HG02938 (cell line): ENCODE measurements around the gene ACACA.

Source experiments
- ATAC-seq: cut with Tn5 transposase; IDR thresholded peaks from one replicate; pipeline ENCODE4 v1.9.1; 2021; ENCODE audit warnings: mild to moderate bottlenecking, moderate library complexity; ENCODE audit not compliant: unreplicated experiment

ACACA gene

DNA sequence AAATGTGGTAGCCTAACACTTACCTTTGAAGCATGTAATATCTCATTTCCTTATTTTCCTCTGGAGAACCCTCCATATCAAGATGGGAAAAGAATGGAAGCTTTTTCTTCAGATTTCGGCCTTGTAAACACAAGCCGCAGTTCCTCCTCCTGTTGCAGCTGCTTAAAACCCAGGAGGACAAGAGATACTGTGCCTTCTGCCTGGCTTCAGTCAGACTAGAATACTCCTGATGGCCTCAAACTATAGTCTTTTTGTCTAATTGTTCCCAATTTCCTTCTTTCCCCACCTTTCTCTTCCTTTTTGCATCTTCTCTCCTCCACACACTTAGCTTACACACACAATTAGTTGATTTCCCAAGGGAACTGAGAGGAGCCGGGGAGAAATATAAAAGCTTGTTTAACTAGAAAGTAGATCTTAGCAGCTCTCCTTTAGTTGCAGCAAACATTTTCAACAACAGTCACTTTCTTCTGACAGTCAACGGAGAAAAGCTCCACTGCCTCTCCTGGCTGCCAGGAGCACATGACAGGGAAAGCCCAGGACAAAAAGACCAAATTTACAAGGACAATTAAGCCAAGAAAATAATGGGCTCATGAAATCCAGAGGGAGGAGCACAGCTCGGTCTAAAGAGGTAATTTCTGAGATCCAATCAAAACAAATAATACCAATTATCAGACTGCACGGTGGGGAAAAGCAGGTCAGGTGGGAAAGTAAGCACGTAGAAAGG, 107.2 kb downstream of the ACACA start:
- no peak for ATAC-seq

DNA sequence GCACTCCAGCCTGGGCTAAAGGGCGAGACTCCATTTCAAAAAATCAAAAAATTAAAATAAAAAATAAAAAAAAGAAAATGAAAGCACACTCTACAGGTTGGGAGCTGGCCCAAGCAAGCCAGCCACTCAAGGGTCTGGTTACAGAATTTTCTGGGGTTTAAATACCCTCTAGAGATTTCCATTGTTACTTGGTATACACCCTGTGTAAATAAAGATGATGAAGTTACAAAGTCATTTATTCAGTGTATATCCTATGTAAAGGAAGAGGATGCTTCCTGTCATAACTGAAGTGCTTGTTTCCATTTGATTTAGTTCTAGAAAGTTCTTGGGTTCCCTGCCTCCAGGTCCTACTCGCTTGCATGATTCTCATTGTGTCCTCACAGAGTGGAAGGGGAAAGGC, 110.7 kb downstream of the ACACA start:
- ATAC-seq: no peak

DNA sequence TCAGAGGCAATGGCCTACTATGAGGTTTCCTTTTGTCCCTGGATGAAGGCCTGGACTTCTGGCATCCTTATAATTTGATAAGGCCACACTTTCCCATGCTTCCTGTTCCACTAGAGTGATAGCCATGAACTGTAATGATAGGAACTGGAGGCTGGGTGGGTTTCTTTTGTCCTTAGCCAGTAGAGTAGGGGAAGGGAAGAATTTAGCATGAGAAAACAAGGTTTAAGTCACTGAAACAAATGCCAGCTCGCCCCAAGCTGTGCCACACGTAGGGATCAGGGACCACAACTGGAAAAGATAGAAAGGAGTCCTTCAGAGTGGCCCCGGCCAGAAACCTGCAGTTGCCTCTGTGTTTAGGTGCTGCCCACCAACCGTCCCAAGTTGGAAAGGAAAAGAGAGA, 111.7 kb downstream of the ACACA start:
- ATAC-seq: no peak

DNA sequence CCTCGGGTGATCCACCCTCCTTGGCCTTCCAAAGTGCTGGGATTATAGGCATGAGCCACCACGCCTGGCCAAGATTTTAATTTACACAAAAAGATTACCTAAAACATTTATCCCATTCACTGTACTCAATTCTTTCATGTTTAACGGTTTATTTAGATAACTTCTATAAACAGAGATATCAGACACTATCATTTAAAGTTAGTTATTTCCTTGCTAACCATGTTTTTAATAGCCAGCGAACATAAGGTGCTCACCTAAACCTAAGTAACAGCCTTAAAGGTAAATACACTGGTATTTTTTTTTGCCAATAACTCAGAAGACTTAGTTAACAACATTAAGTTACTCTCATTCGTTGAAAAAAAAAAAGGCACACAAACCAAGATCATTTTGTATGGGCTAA, 112.9 kb downstream of the ACACA start:
- ATAC-seq: no peak

DNA sequence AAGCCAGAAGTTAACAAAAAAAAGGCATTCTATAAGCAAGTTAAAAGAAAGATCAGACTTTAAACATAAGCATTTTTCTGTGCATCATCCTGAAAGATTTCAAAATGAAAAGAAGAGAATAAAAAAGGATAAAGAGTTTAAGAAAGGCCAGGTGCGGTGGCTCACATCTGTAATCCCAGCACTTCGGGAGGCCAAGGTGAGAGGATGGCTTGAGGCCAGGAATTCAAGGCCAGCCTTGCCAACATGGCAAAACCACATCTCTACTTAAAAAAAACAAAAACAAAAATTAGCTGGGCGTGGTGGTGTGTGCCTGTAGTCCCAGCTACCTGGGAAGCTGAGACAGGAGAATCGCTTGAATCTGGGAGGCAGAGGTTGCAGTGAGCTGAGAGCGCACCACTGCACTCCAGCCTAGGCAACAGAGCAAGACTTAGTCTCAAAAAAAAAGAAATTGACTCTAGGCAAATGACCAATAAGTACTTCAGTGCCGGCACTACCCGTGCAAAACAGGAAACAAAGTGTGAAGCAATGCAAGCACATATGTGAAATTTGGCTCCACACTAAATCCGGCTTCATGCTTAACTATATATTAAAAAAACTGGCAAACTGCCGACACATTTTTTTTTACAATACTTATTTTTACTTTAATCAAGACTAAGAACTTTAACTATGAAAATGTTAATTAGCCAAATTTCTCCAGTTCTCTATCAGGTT, 114.1 kb downstream of the ACACA start:
- no peak for ATAC-seq

DNA sequence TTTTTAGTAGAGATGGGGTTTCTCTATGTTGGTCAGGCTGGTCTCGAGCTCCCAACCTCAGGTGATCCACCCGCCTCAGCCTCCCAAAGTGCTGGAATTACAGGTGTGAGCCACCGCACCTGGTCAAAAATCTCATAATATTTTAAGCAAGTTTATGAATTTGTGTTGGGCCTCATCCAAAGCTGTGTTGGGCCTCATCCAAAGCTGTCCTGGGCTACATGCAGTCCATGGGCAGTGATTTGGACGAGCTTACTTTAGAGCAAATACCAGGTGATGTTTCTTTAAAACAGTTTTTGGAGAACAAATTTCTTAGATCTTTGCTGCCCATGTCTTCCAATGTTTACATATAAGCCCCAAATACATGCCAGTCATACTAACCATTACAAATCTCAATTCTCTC, 115.3 kb downstream of the ACACA start:
- no peak for ATAC-seq

DNA sequence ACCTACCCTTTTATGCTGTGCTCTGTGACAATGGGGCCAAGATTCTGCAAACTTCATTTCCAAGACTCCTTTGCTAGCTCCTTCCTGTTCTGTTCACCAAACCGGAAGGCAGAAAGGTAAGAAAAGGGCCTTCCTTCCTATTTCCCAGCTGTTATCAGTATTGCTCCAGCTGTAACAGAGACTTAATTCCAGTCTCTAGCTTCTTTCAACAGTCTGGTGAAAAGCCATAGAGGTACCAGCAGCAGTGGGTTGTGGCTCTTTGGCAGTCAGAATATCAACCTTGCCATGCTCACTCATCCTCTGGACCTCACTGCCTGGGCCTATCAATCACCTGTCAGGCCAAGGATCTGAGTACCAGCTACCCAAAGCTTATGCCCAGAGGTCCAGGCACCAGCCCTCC, 120.2 kb downstream of the ACACA start:
- no peak for ATAC-seq

DNA sequence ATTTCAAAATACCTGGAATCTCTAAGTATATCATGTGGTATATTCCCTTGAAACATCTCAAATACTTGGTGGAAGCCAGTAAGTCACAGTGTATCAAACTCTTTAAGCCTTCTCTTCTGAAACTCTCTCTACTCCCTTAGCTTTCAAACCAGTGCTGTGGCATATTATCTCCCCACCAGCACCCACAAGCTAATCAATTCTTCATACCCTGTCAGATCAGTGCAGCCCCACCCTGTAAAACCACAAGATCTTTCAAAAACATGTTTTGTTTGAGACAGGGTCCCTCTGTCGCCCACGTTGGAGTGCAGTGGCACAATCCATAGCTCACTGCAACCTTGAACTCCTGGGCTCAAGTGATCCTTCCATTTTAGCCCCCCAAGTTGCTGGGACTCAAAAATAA, 122.4 kb downstream of the ACACA start:
- no peak for ATAC-seq

DNA sequence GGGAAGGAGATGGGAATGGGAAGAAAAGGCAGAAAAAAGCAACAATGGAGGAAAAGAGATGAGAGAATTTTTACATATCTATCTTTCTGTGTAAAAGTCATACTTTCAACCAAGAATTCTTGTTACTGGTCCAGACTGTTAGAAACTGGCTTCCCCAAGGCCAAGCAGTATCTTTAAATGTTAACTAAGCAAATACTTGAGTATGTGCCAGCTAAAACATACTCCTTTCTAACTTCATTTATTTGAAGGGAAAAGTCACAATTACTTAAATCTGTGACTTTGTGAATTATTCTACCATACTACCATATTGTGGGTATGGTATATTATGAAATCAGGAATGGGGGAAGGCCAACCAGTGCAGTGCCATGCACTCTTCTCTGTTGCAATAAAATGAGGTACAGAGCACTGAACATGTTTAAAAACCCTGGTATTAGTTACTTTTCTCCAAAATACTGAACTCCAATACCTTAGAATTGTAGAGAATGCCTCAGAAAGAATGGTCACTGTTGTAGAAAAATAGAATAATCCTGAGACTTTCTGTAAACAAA, 123.1 kb downstream of the ACACA start:
- ATAC-seq: no peak

DNA sequence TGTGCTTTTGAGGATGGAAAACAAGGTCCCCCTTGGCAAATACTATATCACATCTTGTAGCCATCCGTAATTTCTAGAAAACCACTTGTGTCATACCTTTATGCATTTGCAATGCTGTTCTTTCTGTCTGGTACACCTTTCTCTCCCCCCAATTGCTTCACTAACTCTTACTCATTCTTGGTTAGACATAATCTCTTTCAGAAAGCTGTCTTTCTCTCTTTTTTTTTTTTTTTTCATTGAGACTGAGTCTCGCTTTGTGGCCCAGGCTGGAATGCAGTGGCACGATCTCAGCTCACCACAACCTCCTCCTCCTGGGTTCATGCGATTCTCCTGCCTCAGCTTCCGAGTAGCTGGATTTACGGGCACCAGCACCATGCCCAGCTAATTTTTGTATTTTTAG, 125.8 kb downstream of the ACACA start:
- ATAC-seq: no peak

DNA sequence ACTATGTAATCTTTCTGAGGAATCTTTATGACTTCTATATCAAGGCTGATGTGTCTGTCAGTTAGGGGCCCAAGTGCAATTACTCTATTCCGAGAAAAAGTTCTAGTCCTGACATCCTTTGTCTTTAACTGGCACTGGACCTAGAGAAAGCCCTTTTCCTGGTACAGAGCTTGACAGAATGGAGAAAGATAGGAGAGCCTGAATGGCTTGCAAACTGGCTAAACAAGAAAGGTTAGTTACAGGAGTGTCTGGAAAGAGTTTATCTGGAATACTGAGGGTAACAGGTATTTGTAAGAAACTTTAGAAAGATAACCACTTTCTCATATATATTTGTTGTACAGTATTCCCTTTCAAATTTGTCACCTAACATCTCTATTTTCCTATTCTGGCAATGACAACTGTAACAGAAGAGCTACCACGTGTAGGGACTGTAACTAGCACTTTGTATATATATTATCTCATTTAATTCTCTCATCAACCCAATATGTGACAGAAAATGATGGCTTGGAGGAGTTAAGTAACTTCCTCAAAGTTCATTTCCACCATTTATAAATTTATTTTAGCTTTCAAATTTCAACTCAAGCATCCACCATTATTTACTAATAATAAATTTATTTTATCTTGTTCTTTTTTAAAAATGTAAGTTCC, 128.3 kb downstream of the ACACA start:
- no peak for ATAC-seq

DNA sequence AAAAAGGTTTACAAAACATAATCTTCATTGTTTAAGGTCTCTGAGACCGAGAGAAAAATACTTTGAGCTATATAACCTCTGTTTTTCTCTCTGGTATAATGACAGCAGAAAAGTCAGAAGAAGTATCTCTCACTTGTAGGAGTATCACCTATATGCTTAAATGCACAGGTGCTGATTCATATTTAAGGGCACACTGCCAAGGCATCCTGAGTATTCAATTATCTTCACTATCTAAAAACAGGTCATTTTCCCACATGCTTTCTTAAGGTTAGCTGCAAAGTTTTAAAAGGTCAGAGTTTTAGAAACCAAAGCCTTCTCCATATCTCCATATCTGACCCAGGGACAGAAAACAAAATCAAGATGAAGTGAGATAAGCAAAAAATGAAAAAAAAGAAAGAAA, 130.2 kb downstream of the ACACA start:
- no peak for ATAC-seq

DNA sequence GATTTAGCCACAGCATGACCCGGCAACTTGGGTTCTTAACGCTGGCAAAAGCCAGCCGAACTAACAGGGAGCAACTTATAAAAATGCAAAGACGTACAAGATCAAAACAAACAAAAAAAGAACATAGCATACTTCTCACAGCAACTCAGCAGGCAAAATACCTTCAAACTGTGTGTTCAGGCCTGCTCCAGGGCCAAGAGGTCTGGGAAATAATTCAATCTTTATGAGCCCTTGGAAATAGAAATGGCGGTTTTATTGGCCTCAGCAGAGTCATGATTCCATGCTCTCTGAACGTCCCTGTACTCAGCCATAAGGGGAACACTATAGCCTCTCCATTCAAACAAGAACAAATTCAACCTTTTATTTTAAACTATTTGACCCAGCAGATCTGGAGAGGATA, 132.2 kb downstream of the ACACA start:
- ATAC-seq: no peak

DNA sequence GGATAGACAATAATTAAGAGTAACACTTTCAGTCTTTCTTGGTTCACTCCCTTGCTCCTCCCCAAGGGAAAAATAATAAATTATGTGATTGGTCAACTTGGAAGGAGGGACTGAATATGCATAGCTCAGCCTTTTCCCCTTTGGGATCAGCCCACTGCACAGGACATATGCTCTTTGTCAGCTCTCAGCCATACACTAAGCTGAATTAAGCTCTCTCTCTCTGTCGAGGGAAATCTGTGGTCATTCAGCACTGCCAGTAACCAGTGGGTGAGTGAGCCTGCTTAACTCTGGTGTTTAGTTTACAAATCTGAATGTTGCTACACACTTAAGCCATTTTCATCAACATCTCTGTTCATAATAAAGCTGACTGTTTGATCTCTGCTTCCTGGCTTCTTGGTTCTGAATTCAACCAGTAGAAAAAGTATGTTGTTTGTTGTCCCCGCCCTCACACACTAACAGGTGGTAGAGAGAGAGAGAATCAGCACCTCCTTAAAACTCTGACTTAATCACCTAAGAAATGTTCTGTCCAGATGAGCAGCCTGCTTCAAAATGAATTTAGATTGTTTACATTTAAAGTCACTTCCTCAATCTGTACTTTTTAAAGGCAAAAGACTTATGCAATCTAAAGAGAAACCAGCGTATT, 133.1 kb downstream of the ACACA start:
- no peak for ATAC-seq

DNA sequence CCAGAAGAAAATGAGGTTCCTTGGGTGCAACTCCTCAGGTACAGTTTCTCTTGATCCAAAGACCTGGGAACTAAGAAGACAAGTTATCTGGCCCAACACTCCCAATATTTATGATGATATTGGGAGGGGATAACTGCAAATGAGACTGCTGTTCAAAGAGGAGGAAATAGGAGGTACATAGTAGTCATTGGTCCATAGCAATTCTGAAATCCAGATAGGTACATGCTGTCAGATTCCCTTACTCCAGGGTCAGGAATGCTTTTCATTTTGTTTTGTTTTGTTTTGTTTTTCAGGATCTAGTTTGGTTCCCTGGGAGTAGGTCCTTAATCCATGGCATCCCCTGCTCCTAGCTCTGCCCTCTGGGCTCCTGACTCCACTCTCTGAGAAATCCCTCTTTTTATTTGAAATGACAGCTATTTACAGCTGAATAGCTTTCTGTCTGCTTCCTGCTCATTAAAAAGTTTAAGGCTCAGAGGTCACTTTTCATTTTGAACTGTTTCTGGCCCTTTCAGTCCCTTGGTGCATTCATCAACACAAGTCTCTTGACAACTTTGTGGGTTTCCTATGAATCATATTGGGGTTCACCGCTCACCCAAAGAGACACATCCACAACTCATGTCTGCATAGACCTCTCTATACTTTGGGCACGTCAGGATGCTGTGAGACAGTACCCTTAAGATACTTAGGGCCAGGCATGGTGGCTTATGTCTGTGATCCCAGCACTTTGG, 141.0 kb downstream of the ACACA start:
- ATAC-seq: no peak

DNA sequence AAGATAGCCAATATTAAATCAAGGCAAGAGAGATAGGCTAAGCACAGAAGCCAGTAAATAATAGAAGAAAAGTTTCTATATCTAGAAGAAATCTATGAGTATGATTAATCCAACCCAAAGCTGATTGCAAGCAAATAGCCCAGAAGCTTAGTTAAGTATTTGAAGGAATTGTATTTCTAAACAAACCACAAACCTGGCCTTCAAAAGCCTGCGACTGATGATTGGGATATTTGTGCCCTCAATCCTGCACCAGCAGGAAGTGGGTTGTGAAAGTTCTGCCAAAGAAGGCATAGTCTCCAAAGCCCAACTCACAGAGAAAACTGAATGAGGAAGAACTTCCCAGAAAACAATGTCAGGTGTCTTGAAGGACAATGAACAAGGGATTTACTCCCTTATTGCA, 145.3 kb downstream of the ACACA start:
- no peak for ATAC-seq

DNA sequence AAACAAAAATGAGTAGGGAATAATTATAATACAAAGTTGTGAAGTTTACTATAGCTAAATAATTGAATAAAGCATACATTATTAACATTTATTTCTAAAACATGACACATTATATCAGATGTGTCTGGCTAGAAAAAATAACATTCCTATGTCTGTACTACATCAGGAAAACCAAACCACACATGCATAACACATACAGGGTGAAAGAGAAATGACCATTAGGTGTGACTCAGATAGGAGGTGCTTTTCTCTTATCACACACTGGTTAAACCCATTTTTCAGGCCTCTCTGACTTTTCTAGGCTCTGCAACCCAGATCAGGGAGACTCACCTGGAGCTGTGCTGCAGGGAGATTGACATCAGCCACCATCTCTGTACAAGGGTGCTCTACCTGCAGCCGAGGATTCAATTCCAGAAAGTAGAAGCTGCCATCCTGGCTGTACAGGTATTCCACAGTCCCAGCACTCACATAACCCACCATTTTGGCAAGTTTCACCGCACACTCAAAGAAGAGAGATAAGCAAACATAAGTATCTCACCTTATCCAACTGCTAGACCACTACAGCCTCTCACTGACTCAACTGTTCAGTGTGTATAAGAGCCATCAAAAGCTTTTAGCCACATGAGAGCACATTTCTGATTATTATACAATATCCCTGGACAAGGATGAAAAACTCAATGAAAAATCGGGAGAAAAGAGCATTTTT, 147.5 kb downstream of the ACACA start:
- ATAC-seq: no peak

DNA sequence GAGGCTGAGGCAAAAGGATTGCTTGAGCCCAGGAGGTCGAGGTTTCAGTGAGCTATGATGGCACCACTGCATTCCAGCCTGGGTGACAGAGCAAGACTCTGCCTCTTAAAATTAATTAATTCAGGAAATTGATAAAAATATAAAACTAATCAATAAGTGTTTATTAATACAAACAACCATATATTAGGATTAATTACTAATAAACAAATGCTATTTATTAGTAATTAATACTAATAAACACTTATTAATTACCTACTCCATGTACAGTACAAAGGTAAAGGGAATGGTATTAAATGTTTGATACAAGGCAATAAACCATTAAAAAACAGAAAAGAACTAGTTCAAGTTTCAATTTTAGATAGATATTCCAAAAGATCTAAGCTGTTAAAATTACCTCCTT, 150.0 kb downstream of the ACACA start:
- ATAC-seq: no peak

DNA sequence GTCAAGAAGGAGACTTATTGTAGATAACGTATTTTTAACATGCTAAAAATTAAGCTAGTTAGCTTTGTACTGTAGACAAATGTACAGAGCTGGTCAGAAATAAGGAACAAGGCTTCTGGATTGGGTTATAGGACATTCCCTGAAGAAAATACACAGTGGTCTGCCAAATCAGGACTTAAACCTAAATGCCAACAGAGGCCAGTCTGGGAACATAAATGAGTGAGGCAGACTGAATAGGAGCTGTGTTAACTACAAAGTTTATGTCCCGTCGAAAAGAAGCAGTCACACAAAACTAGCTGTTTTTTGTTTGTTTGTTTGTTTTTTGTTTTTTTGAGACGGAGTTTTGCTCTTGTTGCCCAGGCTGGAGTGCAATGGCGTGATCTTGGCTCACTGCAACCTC, 151.2 kb downstream of the ACACA start:
- ATAC-seq: no peak

DNA sequence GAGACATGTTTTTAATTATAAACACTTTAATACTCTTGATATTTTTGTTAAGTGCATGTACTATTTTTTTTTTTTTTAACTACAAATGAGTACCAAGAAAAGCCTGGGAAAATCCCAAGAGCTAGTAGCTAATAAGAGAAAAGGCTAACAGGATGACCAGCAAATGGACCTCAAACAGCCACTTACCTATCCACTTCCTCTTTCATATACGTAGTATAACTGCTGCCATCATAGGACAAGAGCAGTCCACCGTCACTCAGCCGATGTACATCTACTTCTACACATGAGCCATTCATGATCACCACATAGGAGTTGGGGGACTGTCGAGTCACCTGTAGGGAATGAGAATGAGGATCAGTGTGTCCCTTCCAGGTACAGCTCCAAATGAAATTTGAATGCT, 158.8 kb downstream of the ACACA start:
- ATAC-seq: no peak
